Measurements from ENCODE around the gene RERG. TPM values are rescaled to one million over a fixed set of nuclear protein-coding genes. Genes with fewer than 3 reads are reported as not detected.

RERG gene
- total RNA-seq, 1 donor from 2014 or later: 0.14 TPM

- no peaks in the 10 kb centered on the region for H3K36me3 Mint-ChIP-seq (ENCODE audit: low read depth, unreplicated experiment)
- no peaks in the 10 kb centered on the region for H3K36me3 ChIP-seq (ENCODE audit: insufficient read depth, low read length)
- no peaks in the 10 kb centered on the region for H4K20me1 ChIP-seq (ENCODE audit: insufficient read depth, low read length)
- DNase-seq (ENCODE audit: low read depth) (no peak), FAIRE-seq (no peak)
- no peak overlapping the region for H2AFZ ChIP-seq (ENCODE audit: low read depth, low read length)
- no peaks in the 10 kb centered on the region for H3K79me2 ChIP-seq (ENCODE audit: insufficient read depth, low read length)
- no peaks in the 10 kb centered on the region for H3K4me1 ChIP-seq (ENCODE audit: insufficient read depth, low read length)
- H3K9me3 Mint-ChIP-seq (ENCODE audit: unreplicated experiment): no peaks in the 10 kb centered on the region
- H3K4me3 Mint-ChIP-seq (ENCODE audit: unreplicated experiment): no peak overlapping the region
- H3K27me3 ChIP-seq (ENCODE audit: insufficient read depth, low read length): peaks cover 3% of the 10 kb centered on the region
- no peak overlapping the region for H3K4me3 ChIP-seq (ENCODE audit: insufficient read depth, low read depth, low read length)
- H3K27ac Mint-ChIP-seq (ENCODE audit: unreplicated experiment): no peak overlapping the region
- H3K4me1 Mint-ChIP-seq (ENCODE audit: low read depth, unreplicated experiment): no peaks in the 10 kb centered on the region
- no peak overlapping the region for H3K4me2 ChIP-seq (ENCODE audit: low read length)
- TF ChIP-seq CTCF (IDR thresholded peaks at IDR 0.05; ENCODE audit: insufficient read depth, low read depth, low read length): no peak
- TF ChIP-seq EZH2 (IDR thresholded peaks at IDR 0.05; ENCODE audit: insufficient read depth, low read length): no peak
- H3K9ac ChIP-seq (ENCODE audit: low read length): no peak overlapping the region
- H3K9me3 ChIP-seq (ENCODE audit: insufficient read depth, low read depth, low read length): no peaks in the 10 kb centered on the region
- no peak overlapping the region for H3K27ac ChIP-seq (ENCODE audit: low read depth, low read length)
- peaks cover 4% of the 10 kb centered on the region for H3K27me3 Mint-ChIP-seq (ENCODE audit: low read depth, unreplicated experiment)
Observed at GRCh38 chr12:15196678-15197505, 24.3 kb downstream of the RERG start.

- Mint-ChIP-seq H3K9me3 (ENCODE audit: unreplicated experiment) (peaks cover 3% of the 10 kb centered on the region), H3K36me3 (ENCODE audit: low read depth, unreplicated experiment) (no peaks in the 10 kb centered on the region), H3K4me1 (ENCODE audit: low read depth, unreplicated experiment) (no peaks in the 10 kb centered on the region), H3K4me3 (ENCODE audit: unreplicated experiment) (no peak overlapping the region), H3K27ac (ENCODE audit: unreplicated experiment) (no peak overlapping the region), H3K27me3 (ENCODE audit: low read depth, unreplicated experiment) (peaks cover 4% of the 10 kb centered on the region)
- Histone ChIP-seq H3K79me2 (ENCODE audit: insufficient read depth, low read length) (no peaks in the 10 kb centered on the region), H3K9me3 (ENCODE audit: insufficient read depth, low read depth, low read length) (no peaks in the 10 kb centered on the region), H3K4me1 (ENCODE audit: insufficient read depth, low read length) (no peaks in the 10 kb centered on the region), H2AFZ (ENCODE audit: low read depth, low read length) (no peak overlapping the region), H3K9ac (ENCODE audit: low read length) (no peak overlapping the region), H3K36me3 (ENCODE audit: insufficient read depth, low read length) (no peaks in the 10 kb centered on the region), H3K4me2 (ENCODE audit: low read length) (no peak overlapping the region), H3K27me3 (ENCODE audit: insufficient read depth, low read length) (peaks cover 3% of the 10 kb centered on the region), H3K4me3 (ENCODE audit: insufficient read depth, low read depth, low read length) (no peak overlapping the region), H4K20me1 (ENCODE audit: insufficient read depth, low read length) (no peaks in the 10 kb centered on the region), H3K27ac (ENCODE audit: low read depth, low read length) (no peak overlapping the region)
- DNase-seq (ENCODE audit: low read depth): no peak
- no peak for FAIRE-seq
- TF ChIP-seq EZH2 (IDR thresholded peaks at IDR 0.05; ENCODE audit: insufficient read depth, low read length) (no peak), CTCF (IDR thresholded peaks at IDR 0.05; ENCODE audit: insufficient read depth, low read depth, low read length) (no peak)
Observed at GRCh38 chr12:15196221-15196620, 25.0 kb downstream of the RERG start.

Measured in astrocyte (in vitro differentiated cells and primary cell).